ENCODE results near the gene CHN2.

Gene CHN2

GRCh38 chr7:29479301-29480200 lies 285.0 kb downstream of the CHN2 start:
- DNase-seq = no peak

DNA sequence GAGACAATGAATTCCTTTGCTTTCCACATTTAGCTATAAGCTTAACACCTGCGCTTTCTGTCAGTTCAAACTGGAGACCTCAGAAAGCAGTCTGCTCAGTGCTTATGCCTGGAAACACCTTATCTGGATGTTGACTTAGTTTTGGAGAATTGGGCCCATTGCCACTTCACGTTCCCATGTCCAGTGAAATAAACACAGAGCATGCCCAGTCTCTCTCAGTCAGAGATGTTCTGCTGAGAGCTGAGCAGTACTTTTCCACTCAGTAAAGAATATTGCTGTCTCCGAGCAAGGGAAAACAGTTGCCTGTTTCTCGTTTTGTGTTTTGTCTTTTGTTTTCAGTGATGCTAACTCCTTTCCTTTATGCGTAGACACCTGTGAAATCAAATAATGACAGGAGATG lies 285.9 kb downstream of the CHN2 start:
- DNase-seq = no peak

- no peak for DNase-seq
Observed at GRCh38 chr7:29480934-29481651, 286.5 kb downstream of the CHN2 start.

- no peak for DNase-seq
Observed at GRCh38 chr7:29482056-29482455, 287.5 kb downstream of the CHN2 start.

GRCh38 chr7:29483219-29484104 lies 288.9 kb downstream of the CHN2 start:
- DNase-seq = no peak

GRCh38 chr7:29484280-29484679 lies 289.7 kb downstream of the CHN2 start:
- no peak for DNase-seq

- DNase-seq = no peak
Observed at GRCh38 chr7:29485339-29486190, 291.0 kb downstream of the CHN2 start.

- no peak for DNase-seq
Observed at GRCh38 chr7:29486191-29486700, 291.7 kb downstream of the CHN2 start.

DNA sequence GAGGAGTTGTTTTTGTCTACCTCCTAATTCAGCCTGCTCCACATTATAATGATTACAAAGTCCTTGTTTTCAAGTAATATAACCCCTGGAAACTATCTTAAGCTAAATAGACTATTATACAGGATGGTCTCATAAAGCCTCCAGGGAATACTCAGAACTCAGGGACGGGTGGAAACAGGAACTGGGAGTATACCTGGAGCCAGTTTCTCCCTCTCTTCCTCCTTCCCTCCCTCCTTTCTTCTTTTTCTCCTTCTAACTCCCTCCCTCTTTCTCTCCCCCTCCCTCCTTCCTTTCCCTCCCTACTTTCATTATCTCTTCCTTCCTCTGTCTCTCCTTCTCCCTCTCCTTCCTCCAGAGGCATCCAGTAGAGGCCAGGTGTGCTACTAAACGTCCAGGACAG lies 292.8 kb downstream of the CHN2 start:
- DNase-seq = no peak

- DNase-seq = no peak
Observed at GRCh38 chr7:29488203-29488970, 293.8 kb downstream of the CHN2 start.

- no peak for DNase-seq
Observed at GRCh38 chr7:29488977-29489376, 294.4 kb downstream of the CHN2 start.

- DNase-seq = no peak
Observed at GRCh38 chr7:29490094-29490607, 295.6 kb downstream of the CHN2 start.

DNA sequence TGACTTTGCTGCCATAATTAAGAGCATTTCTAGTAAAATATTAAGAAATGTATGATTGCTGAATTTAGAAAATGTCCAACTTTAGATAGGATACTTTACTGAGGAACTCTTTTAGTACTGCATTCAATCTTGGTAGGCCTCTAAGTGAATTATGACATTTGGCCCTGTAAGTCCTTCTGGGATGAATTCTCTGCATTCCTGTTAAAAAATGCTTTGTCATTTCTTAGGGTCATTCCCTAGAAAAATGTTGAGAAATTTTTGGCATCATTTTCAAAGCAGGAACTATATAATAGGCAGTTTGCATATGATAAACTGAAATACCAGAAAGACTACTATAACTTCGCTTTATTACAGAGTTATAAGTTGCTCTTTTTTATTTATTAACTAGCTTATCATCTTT lies 299.8 kb downstream of the CHN2 start:
- DNase-seq = no peak

DNA sequence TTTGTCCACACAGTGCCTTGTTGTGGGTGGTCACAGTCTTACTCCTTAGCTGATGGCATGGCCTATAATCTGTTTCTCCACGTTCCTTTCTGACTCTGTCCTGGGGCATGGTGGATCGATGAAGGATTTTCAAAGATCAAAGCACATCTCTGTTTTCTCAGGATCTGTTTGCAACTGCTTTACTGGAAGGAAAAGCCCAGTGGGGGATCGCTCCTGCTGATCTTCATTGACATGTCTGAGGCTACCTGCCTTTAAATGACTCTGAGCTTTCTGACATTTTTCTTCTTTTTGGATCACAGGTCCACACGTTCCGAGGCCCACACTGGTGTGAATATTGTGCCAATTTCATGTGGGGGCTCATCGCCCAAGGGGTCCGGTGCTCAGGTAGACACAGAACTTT lies 301.1 kb downstream of the CHN2 start:
- DNase-seq = no peak

DNA sequence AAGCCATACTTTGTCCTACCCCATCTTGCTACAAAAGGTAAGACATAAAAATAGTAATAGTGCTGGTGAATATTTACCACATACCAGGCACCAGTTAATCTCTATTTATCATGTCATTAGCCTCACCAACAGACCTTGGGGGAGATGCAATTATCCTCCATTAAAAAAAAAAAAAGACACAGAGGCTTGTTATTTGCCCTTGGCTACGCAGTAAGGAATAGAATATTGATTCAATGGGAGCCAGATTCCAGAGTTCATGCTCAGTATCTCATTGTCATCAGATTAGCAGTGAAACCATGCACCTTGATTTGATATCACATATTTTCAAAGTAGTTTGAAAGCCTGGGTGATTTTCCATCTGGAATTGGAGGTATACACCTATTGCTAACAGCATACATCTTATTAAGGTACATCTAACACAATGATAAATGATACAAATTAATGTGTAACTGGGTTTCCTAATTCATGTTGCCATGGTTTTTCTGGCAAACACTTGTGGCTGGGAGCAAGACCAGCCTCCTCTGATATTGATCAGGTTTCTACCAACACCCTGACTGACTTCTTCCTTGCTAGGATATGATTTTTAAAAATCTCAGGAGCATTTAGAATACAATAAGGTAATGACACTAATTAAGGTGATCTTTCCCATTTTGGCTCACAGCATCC lies 301.9 kb downstream of the CHN2 start:
- DNase-seq = no peak

DNA sequence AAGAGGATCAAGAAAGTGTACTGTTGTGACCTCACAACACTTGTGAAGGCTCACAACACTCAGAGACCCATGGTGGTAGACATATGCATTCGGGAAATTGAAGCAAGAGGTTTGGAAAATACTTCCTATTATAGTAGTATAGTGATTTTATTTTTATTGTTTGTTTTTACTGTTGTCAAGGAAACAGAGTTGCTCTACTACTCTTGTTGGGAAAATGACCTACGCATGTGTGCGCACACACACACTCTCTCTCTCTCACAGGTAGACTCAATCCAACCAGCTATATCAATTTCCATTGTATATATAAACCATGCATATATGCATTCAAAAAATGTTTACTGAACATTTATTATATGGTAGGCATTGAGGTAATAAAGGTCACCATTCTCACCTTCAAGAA lies 305.4 kb downstream of the CHN2 start:
- DNase-seq = no peak

DNA sequence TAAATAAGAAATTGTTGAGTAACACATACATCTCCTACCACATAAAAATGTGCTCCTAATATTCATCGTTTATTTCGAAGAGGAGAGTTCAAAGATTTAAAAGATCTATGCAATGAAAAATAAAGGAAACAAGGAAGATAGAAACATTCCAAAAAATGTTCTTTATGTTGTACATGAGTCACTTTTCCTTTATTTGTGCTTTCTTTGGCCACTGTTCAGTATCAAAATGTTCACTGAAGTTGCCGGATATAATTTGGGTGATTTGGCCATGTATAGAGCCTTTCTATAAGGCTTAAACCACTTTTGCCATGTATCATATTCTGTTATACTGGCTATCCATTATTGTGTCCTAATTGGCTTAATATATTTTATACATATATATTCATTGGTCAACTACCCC lies 306.1 kb downstream of the CHN2 start:
- DNase-seq = no peak

- DNase-seq = no peak
Observed at GRCh38 chr7:29502133-29502532, 307.6 kb downstream of the CHN2 start.

DNA sequence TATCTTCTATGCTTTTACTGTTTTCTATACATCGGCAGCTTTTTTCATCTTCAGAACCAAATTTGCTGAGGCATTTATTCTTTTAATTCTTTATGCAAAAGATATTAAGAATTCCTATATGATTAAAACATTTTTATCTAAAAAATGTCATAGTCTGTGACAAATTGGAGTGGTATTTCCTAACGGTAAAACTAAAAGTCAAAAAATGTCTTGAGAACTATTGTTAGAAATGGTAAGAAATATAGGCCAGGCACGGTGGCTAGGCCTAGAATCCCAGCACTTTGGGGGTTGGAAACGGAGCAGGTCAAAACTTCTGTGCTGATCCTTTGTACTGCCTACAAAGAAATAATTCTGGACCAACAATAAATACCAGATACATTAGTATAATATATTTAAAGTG lies 311.4 kb downstream of the CHN2 start:
- DNase-seq = no peak

DNA sequence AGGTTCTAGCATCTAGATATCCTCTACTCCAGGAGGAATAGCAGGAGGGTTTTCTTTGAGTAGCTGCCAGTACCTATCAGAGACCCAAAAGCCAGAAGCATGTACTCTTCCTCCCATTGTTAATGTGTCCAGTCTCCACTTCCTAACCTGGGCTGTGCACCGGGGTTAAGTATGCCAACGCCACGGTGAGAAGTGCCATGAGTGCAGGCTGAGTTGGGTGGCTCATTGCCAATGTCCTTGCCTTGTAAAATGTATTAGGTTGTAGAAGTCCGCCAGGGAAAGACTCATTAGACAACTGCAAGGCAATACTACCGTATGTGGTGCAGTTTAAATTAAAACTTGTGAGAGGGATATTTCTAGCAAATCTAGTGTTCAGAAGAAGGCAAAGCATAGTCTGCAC lies 314.0 kb downstream of the CHN2 start:
- no peak for DNase-seq

Measured in activated CD4-positive, alpha-beta T cell treated with anti-CD3 and anti-CD28 coated beads for 4 hours (primary cell).